Activated CD8-positive, alpha-beta memory T cell treated with anti-CD3 and anti-CD28 coated beads, Interleukin-2, amount 50 U/mL, for 4 hours (primary cell): ENCODE data around the gene INTS6.

Experiments
- DNase-seq: peaks from one replicate; pipeline ENCODE4 v3.0.0-alpha.2; 2020

INTS6 gene

DNA sequence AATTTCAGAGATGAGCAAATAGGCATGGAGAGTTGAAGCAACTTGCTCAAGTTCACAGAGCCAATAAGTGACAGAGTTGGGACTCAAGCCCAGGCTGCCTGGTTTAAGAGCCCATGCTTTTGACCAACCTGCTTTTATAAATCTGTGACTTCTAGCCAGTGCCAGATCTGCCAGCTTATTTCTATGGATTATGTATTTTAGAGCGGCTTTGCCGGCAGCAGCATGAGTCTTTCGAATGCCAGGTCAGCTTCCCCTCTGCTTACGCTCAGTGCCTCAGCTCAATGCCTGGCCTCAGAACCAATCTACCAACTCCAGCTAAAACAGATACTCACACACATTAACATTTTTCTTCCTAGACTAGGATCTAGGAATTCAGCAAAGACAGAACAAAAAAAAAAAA is 111.0 kb downstream of the INTS6 start:
- DNase-seq: no peak

GRCh38 chr13:51341232-51341631 is 111.6 kb downstream of the INTS6 start:
- no peak for DNase-seq

DNA sequence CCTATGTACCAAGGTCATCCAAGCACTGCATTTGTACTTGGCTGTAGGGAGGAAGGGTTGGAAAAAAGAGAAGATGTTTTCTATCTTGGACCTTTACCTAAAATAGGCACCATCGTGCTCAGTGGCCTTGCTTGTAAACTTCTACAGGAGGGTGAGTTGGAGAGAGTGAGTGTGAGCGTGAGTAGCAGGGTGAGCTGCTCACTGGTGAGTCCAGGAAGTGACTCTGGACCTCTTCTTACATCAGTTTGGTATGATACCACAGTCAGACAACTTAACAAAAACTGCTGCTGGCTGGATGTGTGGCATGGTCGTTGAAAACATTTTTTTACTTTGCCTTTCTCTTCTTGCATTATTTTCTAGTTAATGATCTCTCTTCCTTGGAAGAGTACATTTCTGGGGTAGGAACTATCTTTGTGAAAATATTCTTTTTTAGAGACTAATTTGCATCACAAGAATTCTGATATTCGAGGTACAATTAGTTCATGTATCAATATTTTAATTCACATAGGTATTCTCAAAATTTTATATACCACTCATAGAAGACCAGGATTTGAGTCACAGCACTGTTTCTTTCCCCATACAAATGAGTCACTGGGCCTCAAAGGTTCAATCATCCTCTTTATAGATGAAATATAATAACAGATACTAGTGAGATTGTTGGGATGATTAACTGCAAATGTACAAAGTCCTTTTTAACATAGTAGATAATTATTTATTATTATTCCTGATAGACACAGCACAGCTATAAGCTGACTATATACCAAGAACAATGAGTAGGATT is 112.7 kb downstream of the INTS6 start:
- DNase-seq: no peak

- no peak for DNase-seq
Observed at GRCh38 chr13:51339354-51339753, 113.5 kb downstream of the INTS6 start, which contains the start of gene SERPINE3. SERPINE3 (plus strand) TSS chr13:51339691; CDS start chr13:51341092, 1,401 bp downstream.

- no peak for DNase-seq
Observed at GRCh38 chr13:51336746-51337145, 116.1 kb downstream of the INTS6 start.

GRCh38 chr13:51333826-51334225 is 119.0 kb downstream of the INTS6 start:
- DNase-seq: no peak

- DNase-seq: no peak
Observed at GRCh38 chr13:51333421-51333820, 119.4 kb downstream of the INTS6 start.

- no peak for DNase-seq
Observed at GRCh38 chr13:51332566-51333361, 120.1 kb downstream of the INTS6 start.

GRCh38 chr13:51331354-51331861 is 121.4 kb downstream of the INTS6 start:
- DNase-seq: no peak

DNA sequence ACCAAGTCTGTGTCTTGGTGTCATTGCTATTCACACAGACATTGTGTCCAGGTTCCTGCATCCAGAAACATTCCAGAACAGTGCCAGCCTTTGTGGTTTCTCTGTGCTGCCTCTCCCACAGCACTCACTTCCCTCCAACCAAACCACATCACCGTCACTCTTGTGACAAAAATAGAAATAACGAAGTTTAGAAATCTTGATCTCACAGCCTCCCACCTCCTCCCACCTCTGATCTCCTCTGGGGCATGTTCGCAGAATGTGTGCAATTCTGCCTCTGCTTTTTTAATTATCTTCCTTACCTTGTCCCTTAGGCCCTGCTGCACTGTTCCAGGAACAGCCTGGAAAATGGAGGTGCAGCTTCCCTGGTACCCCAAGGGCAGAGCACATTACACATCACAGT is 122.0 kb downstream of the INTS6 start:
- no peak for DNase-seq

DNA sequence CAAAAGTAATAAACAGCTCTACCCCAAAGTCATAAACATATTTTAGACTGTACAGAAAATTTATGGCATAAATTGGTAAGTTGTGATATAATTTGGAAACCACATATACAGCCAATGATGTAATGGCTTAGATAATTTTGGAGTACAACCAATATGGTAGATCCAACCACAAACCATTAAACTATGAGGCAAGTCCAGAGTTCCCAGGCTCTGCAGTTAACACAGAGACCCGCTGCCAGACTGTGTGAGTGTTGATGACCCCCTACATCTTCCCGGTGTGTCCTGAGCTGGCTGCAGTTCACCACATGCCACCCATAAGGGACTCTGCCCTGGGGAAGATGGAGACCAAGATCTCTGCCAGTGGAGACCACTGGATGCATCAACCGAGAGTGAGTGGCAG is 123.2 kb downstream of the INTS6 start:
- no peak for DNase-seq

DNA sequence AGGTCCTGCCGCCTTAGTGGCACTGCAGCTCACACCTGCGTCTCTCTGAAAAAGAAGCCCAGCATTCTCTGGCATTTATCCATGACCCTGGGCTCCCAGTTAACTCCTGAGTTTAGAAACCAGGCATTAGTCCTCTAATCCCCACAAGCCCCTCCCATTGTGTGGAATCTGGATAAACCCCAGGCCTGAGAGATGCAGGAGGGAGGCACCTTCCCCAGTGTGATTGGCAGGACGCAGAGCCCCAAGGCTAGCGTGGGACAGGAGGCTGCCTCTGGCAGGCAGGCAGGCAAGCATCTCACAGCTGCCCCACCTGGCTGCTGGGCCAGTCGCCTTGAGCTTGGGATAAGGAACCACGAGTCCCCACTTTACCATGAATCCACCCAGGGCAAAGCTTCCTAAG is 124.3 kb downstream of the INTS6 start:
- no peak for DNase-seq

- no peak for DNase-seq
Observed at GRCh38 chr13:51327961-51328360, 124.9 kb downstream of the INTS6 start.

DNA sequence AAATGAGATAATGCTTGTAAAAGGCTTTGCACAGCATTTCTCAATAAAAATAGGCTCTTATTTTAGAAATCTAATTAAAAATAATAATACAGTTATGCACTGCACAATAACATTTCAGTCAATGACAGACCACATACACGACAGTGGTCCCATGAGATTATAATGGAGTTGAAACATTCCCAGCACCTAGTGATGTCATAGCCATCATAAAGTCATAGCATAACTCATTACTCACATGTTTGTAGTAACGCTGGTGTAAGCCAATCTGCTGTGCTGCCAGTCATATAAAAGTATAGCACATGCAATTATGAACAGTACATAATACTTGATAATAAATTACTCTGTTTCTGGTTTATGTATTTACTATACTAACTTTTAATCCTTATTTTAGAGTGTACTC is 126.1 kb downstream of the INTS6 start:
- DNase-seq: no peak

GRCh38 chr13:51325837-51326236 is 127.0 kb downstream of the INTS6 start:
- DNase-seq: no peak

GRCh38 chr13:51324714-51325420 is 128.0 kb downstream of the INTS6 start:
- DNase-seq: no peak

GRCh38 chr13:51323824-51324511 is 128.9 kb downstream of the INTS6 start:
- DNase-seq: no peak

- no peak for DNase-seq
Observed at GRCh38 chr13:51322826-51323225, 130.0 kb downstream of the INTS6 start.

GRCh38 chr13:51321836-51322235 is 131.0 kb downstream of the INTS6 start:
- no peak for DNase-seq

DNA sequence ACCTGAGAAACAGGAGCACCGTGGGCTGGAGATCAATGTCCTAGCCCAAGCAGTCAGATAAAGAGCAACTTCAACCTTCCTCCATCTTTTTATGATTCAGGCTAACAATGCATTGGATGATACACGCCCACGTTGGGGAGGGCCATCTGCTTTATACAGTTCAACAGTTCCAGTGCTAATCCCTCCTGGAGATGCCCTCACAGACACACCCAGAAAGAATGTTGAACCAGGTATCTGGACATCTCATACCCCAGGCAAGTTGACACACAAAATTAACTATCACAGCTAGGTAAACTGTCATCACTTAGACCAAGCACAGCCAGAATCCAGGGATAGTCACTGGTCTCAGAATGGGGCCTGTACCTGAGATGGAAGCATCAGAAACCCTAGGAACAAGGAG is 134.0 kb downstream of the INTS6 start:
- no peak for DNase-seq

GRCh38 chr13:51318015-51318414 is 134.8 kb downstream of the INTS6 start:
- DNase-seq: no peak

- no peak for DNase-seq
Observed at GRCh38 chr13:51317262-51317661, 135.6 kb downstream of the INTS6 start.

- no peak for DNase-seq
Observed at GRCh38 chr13:51313619-51314018, 139.2 kb downstream of the INTS6 start.
